Stimulated activated CD8-positive, alpha-beta memory T cell treated with anti-CD3 and anti-CD28 coated beads, Interleukin-7, amount 100 ng/mL, for 4 hours (primary cell): ENCODE data around the gene SMYD1.

Experiments used
- DNase-seq, 2 donors: peaks; one replicate each; pipeline ENCODE4 v3.0.0-alpha.2; 2020; ENCODE audit warnings: low read depth in 2 of 2

Gene SMYD1

GRCh38 chr2:88141952-88142351, 74.3 kb downstream of the SMYD1 start:
- DNase-seq: no peak

DNA sequence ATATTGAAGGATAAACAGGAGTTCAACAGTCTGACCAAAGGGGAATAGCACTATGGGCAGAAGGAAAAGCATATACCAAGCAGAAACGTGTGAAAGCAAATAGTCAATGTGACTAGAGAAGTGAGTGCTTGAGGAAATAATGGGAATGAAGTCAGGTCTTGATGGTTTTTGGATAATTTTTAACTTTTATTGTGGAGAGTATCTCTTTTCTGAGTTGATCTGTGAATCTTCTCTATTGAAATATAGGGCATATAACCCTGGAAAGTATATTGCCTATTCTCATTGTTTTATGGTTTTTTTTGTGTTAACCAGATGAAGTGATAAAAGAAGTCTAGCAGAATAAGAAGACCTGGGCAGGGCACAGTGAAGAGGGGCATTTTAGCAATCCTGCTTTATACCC, 76.6 kb downstream of the SMYD1 start:
- DNase-seq: no peak

GRCh38 chr2:88144914-88145497, 77.4 kb downstream of the SMYD1 start:
- DNase-seq: no peak

- no peak for DNase-seq
Observed at GRCh38 chr2:88146590-88146989, 79.0 kb downstream of the SMYD1 start.

- no peak for DNase-seq
Observed at GRCh38 chr2:88147145-88147544, 79.5 kb downstream of the SMYD1 start.

- no peak for DNase-seq
Observed at GRCh38 chr2:88148929-88149438, 81.4 kb downstream of the SMYD1 start.

DNA sequence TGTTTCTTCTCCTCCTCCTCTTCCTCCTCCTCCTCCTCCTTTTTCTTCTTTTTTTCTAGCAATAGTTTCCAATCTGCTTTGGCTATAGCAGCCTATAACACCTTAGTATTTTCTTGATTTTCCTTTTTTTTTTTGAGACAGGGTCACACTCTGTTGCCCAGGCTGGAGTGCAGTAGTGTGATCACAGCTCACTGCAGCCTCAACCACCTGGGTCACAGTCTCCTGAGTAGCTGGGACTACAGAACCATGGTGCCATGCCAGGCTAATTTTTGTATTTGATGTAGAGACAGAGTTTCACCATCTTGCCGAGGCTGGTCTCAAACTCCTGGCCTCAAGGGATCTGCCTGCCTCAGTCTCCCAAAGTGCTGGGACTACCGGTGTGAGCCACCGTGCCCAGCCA, 91.9 kb downstream of the SMYD1 start:
- no peak for DNase-seq

DNA sequence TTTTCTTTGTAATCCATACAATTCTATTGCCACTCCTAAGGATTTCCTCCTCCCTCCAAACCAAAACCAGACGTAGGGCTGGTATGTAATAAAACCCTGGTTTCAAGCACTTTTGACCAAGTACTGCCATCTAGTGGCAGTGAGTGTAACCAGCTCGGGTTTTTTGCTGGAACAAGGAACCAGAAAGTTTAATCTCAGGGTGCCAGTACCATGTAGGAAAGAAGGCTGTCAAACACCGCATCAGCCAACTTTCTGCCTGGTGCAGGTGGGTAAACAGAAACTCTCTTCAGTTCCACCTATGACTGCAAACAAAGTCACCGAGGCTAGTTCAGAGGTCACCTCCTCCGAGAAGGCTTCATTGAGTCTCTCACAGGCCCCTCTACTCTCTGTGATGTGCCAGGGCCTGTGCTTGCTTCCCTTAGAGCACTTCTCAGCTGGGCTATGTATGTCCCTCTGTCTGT, 92.4 kb downstream of the SMYD1 start:
- peak; percentile 5 to 42 for DNase-seq

DNA sequence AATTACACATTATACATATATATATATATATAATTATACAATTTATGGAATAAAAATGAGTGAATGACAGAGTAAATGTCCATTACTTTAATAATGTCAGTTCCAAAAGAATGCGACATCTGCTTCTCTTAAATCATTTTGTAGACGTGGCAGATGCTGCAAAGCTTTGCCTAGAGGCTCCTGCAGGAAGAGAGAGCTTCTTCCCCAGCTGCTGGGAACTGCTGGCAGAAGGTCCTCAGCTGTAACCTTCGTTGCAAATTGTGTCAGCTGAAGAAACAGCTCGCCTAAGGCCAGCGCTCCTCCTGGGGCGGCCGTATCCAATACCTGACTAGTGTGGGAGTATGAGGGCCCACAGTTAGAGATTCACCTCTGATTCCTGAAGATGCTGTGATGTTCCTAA, 92.9 kb downstream of the SMYD1 start:
- no peak for DNase-seq

GRCh38 chr2:88161446-88162244, 94.0 kb downstream of the SMYD1 start:
- no peak for DNase-seq
